ENCODE data around the gene PMPCA.

Gene PMPCA

GRCh38 chr9:136364942-136365774, 45.3 kb upstream of the PMPCA start (continued):
- TF ChIP-seq ZNF214 (tag by site-specific recombination; IDR thresholded peaks at IDR 0.05; ENCODE audit: borderline replicate concordance) = no peak
- no peak for TF ChIP-seq ZNF843 (tag by site-specific recombination; IDR thresholded peaks at IDR 0.05)
- 0 out of 2 replicates have a peak, but pooled peaks have one; percentile 13 for TF ChIP-seq KLF1 (tag by site-specific recombination; IDR thresholded peaks at IDR 0.05)
- peak; percentile 76 for TF ChIP-seq PRDM4 (tag by site-specific recombination; IDR thresholded peaks at IDR 0.05)
- TF ChIP-seq BCL11A (tag by site-specific recombination; IDR thresholded peaks at IDR 0.05; ENCODE audit: low read depth) = 0 out of 2 replicates have a peak, but pooled peaks have one; percentile 14
- TF ChIP-seq PRDM1 (tag by site-specific recombination; IDR thresholded peaks at IDR 0.05) = no peak
- peak; percentile 61; the same call in 1 of the 2 replicates for TF ChIP-seq ZNF121 (tag by site-specific recombination; IDR thresholded peaks at IDR 0.05)
- no peak for TF ChIP-seq SCRT2 (tag by site-specific recombination; IDR thresholded peaks at IDR 0.05)

DNA sequence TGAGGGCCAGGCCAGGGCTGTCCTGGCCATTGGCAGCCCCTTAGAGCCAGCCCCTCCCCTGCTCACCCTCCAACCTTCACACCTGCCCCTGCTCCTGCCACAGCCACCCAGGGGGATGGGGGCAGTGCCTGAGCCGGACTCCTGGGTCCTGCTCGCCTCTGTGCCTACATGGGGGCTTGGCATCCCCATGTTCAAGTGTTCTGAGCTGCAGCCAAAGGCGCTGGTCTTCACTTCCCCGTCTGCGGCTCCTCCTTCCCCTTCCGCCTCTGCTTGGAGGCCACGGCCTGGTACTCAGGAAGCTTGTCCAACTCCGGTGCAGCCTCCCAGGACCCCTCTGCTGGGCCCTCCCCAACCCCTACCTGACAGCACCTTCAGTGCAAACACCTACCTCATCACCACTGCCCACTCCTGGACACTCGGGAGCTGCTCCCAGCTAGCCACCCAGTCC, 44.7 kb upstream of the PMPCA start:
- H3K4me3 ChIP-seq (ENCODE audit: low read depth, low read length) = no peak overlapping the region
- ChIA-PET POLR2A (interaction anchor here (0.5 to 1.7 kb wide), 8 partner anchors 9 to 89 kb away, joined by 3 to 7 read pairs (median 3); no protein-coding TSS in a partner anchor), CTCF (interaction anchor here (0.7 to 2.3 kb wide), 4 partner anchors 11 to 53 kb away, joined by 3 to 9 read pairs (median 8); no protein-coding TSS in a partner anchor)

More for the DNA sequence above, 44.7 kb upstream of the PMPCA start:
- Histone ChIP-seq H3K9me3 (ENCODE audit: control insufficient read depth, insufficient read depth, low read depth, low read length) (no peaks in the 10 kb centered on the region), H3K36me3 (ENCODE audit: control insufficient read depth in 2 of 2, insufficient read depth in 1 of 2, low read length in 2 of 2) (no peaks in the 10 kb centered on the region), H3K4me1 (ENCODE audit: control insufficient read depth, insufficient read depth, low read length) (no peaks in the 10 kb centered on the region; the same call in 1 of the 2 replicates), H3K27ac (ENCODE audit: extremely low read depth, low read depth, low read length) (no peak overlapping the region)
- TF ChIP-seq ZNF701 (tag by site-specific recombination; IDR thresholded peaks at IDR 0.05) = no peak
- no peak for TF ChIP-seq ZNF837 (tag by site-specific recombination; IDR thresholded peaks at IDR 0.05)
- TF ChIP-seq, protein P1, sequence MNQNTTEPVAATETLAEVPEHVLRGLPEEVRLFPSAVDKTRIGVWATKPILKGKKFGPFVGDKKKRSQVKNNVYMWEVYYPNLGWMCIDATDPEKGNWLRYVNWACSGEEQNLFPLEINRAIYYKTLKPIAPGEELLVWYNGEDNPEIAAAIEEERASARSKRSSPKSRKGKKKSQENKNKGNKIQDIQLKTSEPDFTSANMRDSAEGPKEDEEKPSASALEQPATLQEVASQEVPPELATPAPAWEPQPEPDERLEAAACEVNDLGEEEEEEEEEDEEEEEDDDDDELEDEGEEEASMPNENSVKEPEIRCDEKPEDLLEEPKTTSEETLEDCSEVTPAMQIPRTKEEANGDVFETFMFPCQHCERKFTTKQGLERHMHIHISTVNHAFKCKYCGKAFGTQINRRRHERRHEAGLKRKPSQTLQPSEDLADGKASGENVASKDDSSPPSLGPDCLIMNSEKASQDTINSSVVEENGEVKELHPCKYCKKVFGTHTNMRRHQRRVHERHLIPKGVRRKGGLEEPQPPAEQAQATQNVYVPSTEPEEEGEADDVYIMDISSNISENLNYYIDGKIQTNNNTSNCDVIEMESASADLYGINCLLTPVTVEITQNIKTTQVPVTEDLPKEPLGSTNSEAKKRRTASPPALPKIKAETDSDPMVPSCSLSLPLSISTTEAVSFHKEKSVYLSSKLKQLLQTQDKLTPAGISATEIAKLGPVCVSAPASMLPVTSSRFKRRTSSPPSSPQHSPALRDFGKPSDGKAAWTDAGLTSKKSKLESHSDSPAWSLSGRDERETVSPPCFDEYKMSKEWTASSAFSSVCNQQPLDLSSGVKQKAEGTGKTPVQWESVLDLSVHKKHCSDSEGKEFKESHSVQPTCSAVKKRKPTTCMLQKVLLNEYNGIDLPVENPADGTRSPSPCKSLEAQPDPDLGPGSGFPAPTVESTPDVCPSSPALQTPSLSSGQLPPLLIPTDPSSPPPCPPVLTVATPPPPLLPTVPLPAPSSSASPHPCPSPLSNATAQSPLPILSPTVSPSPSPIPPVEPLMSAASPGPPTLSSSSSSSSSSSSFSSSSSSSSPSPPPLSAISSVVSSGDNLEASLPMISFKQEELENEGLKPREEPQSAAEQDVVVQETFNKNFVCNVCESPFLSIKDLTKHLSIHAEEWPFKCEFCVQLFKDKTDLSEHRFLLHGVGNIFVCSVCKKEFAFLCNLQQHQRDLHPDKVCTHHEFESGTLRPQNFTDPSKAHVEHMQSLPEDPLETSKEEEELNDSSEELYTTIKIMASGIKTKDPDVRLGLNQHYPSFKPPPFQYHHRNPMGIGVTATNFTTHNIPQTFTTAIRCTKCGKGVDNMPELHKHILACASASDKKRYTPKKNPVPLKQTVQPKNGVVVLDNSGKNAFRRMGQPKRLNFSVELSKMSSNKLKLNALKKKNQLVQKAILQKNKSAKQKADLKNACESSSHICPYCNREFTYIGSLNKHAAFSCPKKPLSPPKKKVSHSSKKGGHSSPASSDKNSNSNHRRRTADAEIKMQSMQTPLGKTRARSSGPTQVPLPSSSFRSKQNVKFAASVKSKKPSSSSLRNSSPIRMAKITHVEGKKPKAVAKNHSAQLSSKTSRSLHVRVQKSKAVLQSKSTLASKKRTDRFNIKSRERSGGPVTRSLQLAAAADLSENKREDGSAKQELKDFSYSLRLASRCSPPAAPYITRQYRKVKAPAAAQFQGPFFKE (tag by site-specific recombination; IDR thresholded peaks at IDR 0.05; ENCODE audit: borderline replicate concordance) = no peak
- TF ChIP-seq ZFP37 (tag by site-specific recombination; IDR thresholded peaks at IDR 0.05) = no peak
- no peak for TF ChIP-seq ZSCAN23 (tag by site-specific recombination; IDR thresholded peaks at IDR 0.05)
